H1 (cell line): ENCODE results near the gene SAPCD1. TPM values are rescaled to one million over a fixed set of nuclear protein-coding genes. Genes with fewer than 3 reads are reported as not detected.

Experiments used
- ASH2L ChIP-seq: fragments of 200-600, 300-600 bp; sonication (generic); IDR thresholded peaks from one replicate; pipeline ENCODE4 v1.7.1; 2017; ENCODE audit warnings: low read length
- CBX8 ChIP-seq: fragments of 300-800, 300-1000 bp; sonication (generic); IDR thresholded peaks from 2 replicates; pipeline ENCODE4 v1.7.1; 2016; ENCODE audit warnings: low read depth, low read length, borderline replicate concordance
- CEBPB ChIP-seq: IDR thresholded peaks from 2 replicates; pipeline ENCODE4 v1.6.1; 2012; ENCODE audit warnings: low read depth, low read length
- EGR1 ChIP-seq: IDR thresholded peaks from 2 replicates; pipeline ENCODE4 v1.6.1; 2011; ENCODE audit warnings: low read depth, low read length, borderline replicate concordance
- HDAC2 ChIP-seq, 2 experiments: fragments of 300-600 bp in 1 of 2; sonication (generic) in 1 of 2; IDR thresholded peaks; 2 replicates each; pipeline ENCODE4 v1.6.1; 2011 to 2012; ENCODE audit warnings: low read depth in 2 of 2, low read length in 2 of 2, mild to moderate bottlenecking in 2 of 2, moderate library complexity in 2 of 2, borderline replicate concordance in 1 of 2, inconsistent platforms in 1 of 2
- JUND ChIP-seq: IDR thresholded peaks from 2 replicates; pipeline ENCODE4 v1.6.1; 2011; ENCODE audit warnings: mild to moderate bottlenecking, improper control_type of control experiment, low read length
- PHF8 ChIP-seq: fragments of 200-600 bp; sonication (generic); conservative IDR thresholded peaks from 2 replicates; pipeline ENCODE4 v1.7.1; 2012; ENCODE audit warnings: low read depth, mild to moderate bottlenecking, inconsistent platforms, low read length, moderate library complexity
- POLR2AphosphoS5 ChIP-seq: IDR thresholded peaks from 2 replicates; pipeline ENCODE4 v1.6.1; 2011; ENCODE audit warnings: low read depth, low read length
- POU5F1 ChIP-seq: IDR thresholded peaks from 2 replicates; pipeline ENCODE4 v1.6.1; 2011; ENCODE audit warnings: low read depth, mild to moderate bottlenecking, low read length, moderate library complexity
- RAD21 ChIP-seq, 2 experiments: IDR thresholded peaks in 1 of 2; conservative IDR thresholded peaks in 1 of 2; 2 replicates each; pipeline ENCODE4 v1.6.1; 2011; ENCODE audit warnings: low read depth in 2 of 2, low read length in 2 of 2, improper control_type of control experiment in 1 of 2, inconsistent platforms in 1 of 2, mild to moderate bottlenecking in 1 of 2, moderate library complexity in 1 of 2
- RBBP5 ChIP-seq: IDR thresholded peaks from 2 replicates; pipeline ENCODE4 v1.7.1; 2012; ENCODE audit warnings: low read depth, mild to moderate bottlenecking, inconsistent platforms, low read length, moderate library complexity, borderline replicate concordance
- RNF2 ChIP-seq: fragments of 200-900, 300-1000 bp; sonication (generic); IDR thresholded peaks from 2 replicates; pipeline ENCODE4 v1.7.1; 2016; ENCODE audit warnings: borderline replicate concordance, low read depth, mild to moderate bottlenecking, antibody characterized with exemption, low read length; ENCODE audit not compliant: poor library complexity, severe bottlenecking; ENCODE audit errors: missing control alignments
- SP4 ChIP-seq: IDR thresholded peaks from 2 replicates; pipeline ENCODE4 v1.6.1; 2012; ENCODE audit warnings: low read length, inconsistent platforms
- TBP ChIP-seq: IDR thresholded peaks from 2 replicates; pipeline ENCODE4 v1.6.1; 2011; ENCODE audit warnings: low read depth, low read length, improper control_type of control experiment
- TEAD4 ChIP-seq: IDR thresholded peaks from 2 replicates; pipeline ENCODE4 v1.6.1; 2012; ENCODE audit warnings: low read depth, low read length, inconsistent platforms, mixed read lengths
- YY1 ChIP-seq: IDR thresholded peaks from 2 replicates; pipeline ENCODE4 v1.6.1; 2011; ENCODE audit warnings: low read depth, mild to moderate bottlenecking, low read length
- polyA plus RNA-seq, 7 experiments: library from polyadenylated mRNA; depleted of rRNA in 3 of 7; stranded (reverse) in 5 of 7; unstranded in 2 of 7; fragments of >200 nt in 5 of 7; fragments of 200-250 nt in 2 of 7; gene quantifications; 1 replicate in 5 of 7; 2 replicates in 1 of 7; 4 replicates in 1 of 7; pipeline versions ENCODE4 v1.2.1 to v1.2.3, GENCODE V29; 2011 to 2013; ENCODE audit warnings: missing spikeins in 2 of 7, mixed read lengths in 2 of 7
- total RNA-seq: library from RNA; stranded (reverse); fragmentation: NEBNext Ultra II Directional; extraction: Animal tissue kit (Norgen Biotek cat#: 25700); gene quantifications from 2 replicates; pipeline ENCODE4 v1.2.1, GENCODE V29; 2021
- TF ChIP-seq, protein P1 (sequence below): IDR thresholded peaks from 2 replicates; pipeline ENCODE4 v1.6.1; 2012; ENCODE audit warnings: inconsistent platforms
- TF ChIP-seq, protein P2 (sequence below), 3 experiments: IDR thresholded peaks; 1 replicate in 2 of 3; 2 replicates in 1 of 3; pipeline versions ENCODE4 v1.5.1 to v1.6.1; 2011; ENCODE audit warnings: low read length in 3 of 3, mild to moderate bottlenecking in 3 of 3, inconsistent platforms in 2 of 3, low read depth in 1 of 3, moderate library complexity in 1 of 3; ENCODE audit not compliant: insufficient read depth in 1 of 3; ENCODE audit errors: control extremely low read depth in 1 of 3
- TF ChIP-seq, protein P3 (sequence below): IDR thresholded peaks from 2 replicates; pipeline ENCODE4 v1.6.1; 2011; ENCODE audit warnings: low read length, improper control_type of control experiment

SAPCD1 gene
- total and polyA plus RNA-seq, 2 of the 8 experiments (the other 6 are each of a cell fraction or from before 2014, with no cell fraction given), result 3.1 to 5.9 TPM

DNA sequence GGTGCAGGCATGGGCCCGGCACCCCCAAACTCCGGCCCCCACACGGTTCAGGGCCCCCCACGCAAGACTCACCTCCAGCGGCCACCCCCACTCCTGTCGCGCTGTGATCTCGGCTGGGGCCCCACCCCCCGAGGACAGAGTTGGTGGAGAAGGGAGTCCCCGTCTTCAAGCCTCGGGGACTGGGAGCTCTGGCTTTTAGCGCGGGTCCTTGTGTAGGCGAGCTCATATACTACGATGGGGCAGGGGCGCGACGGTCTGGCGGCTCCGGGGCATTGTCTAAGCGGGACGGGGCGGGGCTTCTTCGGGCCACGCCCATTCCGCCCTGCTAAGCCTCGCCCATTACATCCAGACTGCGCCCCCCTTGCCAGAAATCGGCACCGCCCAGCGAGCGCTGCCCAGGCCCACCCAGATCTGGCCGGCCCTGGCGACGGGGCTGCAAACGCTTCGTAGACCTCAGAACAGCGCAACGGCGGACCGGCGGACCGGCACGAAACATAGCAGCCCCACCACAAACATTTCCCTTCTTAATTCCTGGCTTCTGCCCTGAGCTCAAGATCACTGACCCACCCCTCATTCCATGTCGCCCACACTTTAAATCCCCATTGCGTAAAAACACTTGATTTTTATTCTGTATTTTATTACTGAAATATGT lies 32.4 kb upstream of the SAPCD1 start (continued):
- no peak for TF ChIP-seq TEAD4
- TF ChIP-seq RNF2, result no peak
- no peak for TF ChIP-seq RAD21 (IDR thresholded peaks at IDR 0.05 in 1 of 2, conservative IDR thresholded peaks at IDR 0.05 in 1 of 2; ENCODE audit: low read depth in 2 of 2, low read length in 2 of 2)
- TF ChIP-seq POU5F1, result no peak
- TF ChIP-seq, protein P1, sequence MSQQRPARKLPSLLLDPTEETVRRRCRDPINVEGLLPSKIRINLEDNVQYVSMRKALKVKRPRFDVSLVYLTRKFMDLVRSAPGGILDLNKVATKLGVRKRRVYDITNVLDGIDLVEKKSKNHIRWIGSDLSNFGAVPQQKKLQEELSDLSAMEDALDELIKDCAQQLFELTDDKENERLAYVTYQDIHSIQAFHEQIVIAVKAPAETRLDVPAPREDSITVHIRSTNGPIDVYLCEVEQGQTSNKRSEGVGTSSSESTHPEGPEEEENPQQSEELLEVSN, result no peak; the same call in 1 of the 2 replicates
- TF ChIP-seq, protein P2, sequence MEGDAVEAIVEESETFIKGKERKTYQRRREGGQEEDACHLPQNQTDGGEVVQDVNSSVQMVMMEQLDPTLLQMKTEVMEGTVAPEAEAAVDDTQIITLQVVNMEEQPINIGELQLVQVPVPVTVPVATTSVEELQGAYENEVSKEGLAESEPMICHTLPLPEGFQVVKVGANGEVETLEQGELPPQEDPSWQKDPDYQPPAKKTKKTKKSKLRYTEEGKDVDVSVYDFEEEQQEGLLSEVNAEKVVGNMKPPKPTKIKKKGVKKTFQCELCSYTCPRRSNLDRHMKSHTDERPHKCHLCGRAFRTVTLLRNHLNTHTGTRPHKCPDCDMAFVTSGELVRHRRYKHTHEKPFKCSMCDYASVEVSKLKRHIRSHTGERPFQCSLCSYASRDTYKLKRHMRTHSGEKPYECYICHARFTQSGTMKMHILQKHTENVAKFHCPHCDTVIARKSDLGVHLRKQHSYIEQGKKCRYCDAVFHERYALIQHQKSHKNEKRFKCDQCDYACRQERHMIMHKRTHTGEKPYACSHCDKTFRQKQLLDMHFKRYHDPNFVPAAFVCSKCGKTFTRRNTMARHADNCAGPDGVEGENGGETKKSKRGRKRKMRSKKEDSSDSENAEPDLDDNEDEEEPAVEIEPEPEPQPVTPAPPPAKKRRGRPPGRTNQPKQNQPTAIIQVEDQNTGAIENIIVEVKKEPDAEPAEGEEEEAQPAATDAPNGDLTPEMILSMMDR (IDR thresholded peaks at IDR 0.05; ENCODE audit: control extremely low read depth in 1 of 3, insufficient read depth in 1 of 3, low read depth in 1 of 3, low read length in 3 of 3), result no peak
- TF ChIP-seq, protein P3, sequence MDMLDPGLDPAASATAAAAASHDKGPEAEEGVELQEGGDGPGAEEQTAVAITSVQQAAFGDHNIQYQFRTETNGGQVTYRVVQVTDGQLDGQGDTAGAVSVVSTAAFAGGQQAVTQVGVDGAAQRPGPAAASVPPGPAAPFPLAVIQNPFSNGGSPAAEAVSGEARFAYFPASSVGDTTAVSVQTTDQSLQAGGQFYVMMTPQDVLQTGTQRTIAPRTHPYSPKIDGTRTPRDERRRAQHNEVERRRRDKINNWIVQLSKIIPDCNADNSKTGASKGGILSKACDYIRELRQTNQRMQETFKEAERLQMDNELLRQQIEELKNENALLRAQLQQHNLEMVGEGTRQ, result no peak
- no peak for TF ChIP-seq SP4
- TF ChIP-seq YY1, result no peak
- TF ChIP-seq CBX8, result no peak
- TF ChIP-seq EGR1, result no peak
- peak; percentile 49 for TF ChIP-seq TBP
- no peak for TF ChIP-seq CEBPB
- TF ChIP-seq HDAC2 (IDR thresholded peaks at IDR 0.05; ENCODE audit: borderline replicate concordance in 1 of 2, low read depth in 2 of 2, low read length in 2 of 2), result no peak
- TF ChIP-seq PHF8, result peak; percentile 52
- 0 out of 2 replicates have a peak, but pooled peaks have one; percentile 9 for TF ChIP-seq RBBP5
- TF ChIP-seq JUND, result no peak
- peak; percentile 48 for TF ChIP-seq POLR2AphosphoS5
- TF ChIP-seq ASH2L, result peak; percentile 83
